CD4-positive, alpha-beta T cell (primary cell): Measurements from ENCODE around the gene GALNT14. TPM values are rescaled to one million over a fixed set of nuclear protein-coding genes. Genes with fewer than 3 reads are reported as not detected.

ENCODE experiments used
- ATAC-seq: fragments of 200-7000 bp; cut with Tn5 transposase; one replicate; pipeline ENCODE4 v1.10.0; 2022; ENCODE audit warnings: mild to moderate bottlenecking; ENCODE audit not compliant: poor library complexity
- CTCF ChIA-PET: fragments of 350-600 bp; sonication (Branson Sonifier 250); formaldehyde crosslinking; loops from one replicate; lab custom pipeline; 2021; ENCODE audit warnings: antibody characterized with exemption, inconsistent platforms; lab: Charles Lee
- POLR2A ChIA-PET: fragments of 350-600 bp; sonication (Branson Sonifier 250); formaldehyde crosslinking; loops from one replicate; lab custom pipeline; 2021; ENCODE audit warnings: antibody characterized with exemption, inconsistent platforms; lab: Charles Lee
- DNase-seq, 14 experiments: peaks; one replicate each; pipeline ENCODE4 v3.0.0-alpha.2; 2013 to 2020; ENCODE audit warnings: mixed read lengths in 2 of 14
- H3K27ac ChIP-seq, 2 donors: one replicate each; pipeline versions ENCODE4 v1.5.1 to v1.7.0; 2013; ENCODE audit warnings: low read length in 2 of 2, low read depth in 1 of 2, mild to moderate bottlenecking in 1 of 2
- H3K27me3 ChIP-seq, 2 experiments: 1 replicate in 1 of 2; 2 replicates in 1 of 2; pipeline versions ENCODE4 v1.6.1 to v1.7.0; 2013; ENCODE audit warnings: low read length in 2 of 2, control low read depth in 1 of 2, mild to moderate bottlenecking in 1 of 2, moderate library complexity in 1 of 2; ENCODE audit not compliant: insufficient read depth in 2 of 2, control insufficient read depth in 1 of 2
- H3K36me3 ChIP-seq: one replicate; pipeline ENCODE4 v1.6.1; 2013; ENCODE audit warnings: low read length, control low read depth; ENCODE audit not compliant: insufficient read depth
- H3K4me1 ChIP-seq: one replicate; pipeline ENCODE4 v1.6.1; 2013; ENCODE audit warnings: low read length, control low read depth; ENCODE audit not compliant: insufficient read depth
- H3K4me3 ChIP-seq: one replicate; pipeline ENCODE4 v1.5.1; 2013; ENCODE audit warnings: mild to moderate bottlenecking, low read length, moderate library complexity
- H3K9me3 ChIP-seq, 2 experiments: 1 replicate in 1 of 2; 2 replicates in 1 of 2; pipeline versions ENCODE4 v1.6.1 to v1.7.0; 2013; ENCODE audit warnings: low read length in 2 of 2, mild to moderate bottlenecking in 2 of 2, control low read depth in 1 of 2, moderate library complexity in 1 of 2; ENCODE audit not compliant: control insufficient read depth in 1 of 2, insufficient read depth in 1 of 2
- H3K27ac Mint-ChIP-seq: one replicate; pipeline ENCODE4 v1.8.0; 2020; ENCODE audit warnings: mixed read lengths
- H3K27me3 Mint-ChIP-seq: one replicate; pipeline ENCODE4 v1.8.0; 2021; ENCODE audit warnings: mixed read lengths
- H3K36me3 Mint-ChIP-seq: one replicate; pipeline ENCODE4 v1.8.0; 2021; ENCODE audit warnings: low read depth, mixed read lengths
- H3K4me1 Mint-ChIP-seq: one replicate; pipeline ENCODE4 v1.8.0; 2021; ENCODE audit warnings: low read depth, mixed read lengths
- H3K4me3 Mint-ChIP-seq: one replicate; pipeline ENCODE4 v1.8.0; 2020; ENCODE audit warnings: mild to moderate bottlenecking, mixed read lengths
- H3K9me3 Mint-ChIP-seq: one replicate; pipeline ENCODE4 v1.8.0; 2020; ENCODE audit warnings: mixed read lengths
- CTCF ChIP-seq: fragments of 200-600 bp; IDR thresholded peaks from one replicate; pipeline ENCODE4 v1.8.0; 2022; ENCODE audit warnings: antibody characterized with exemption, mild to moderate bottlenecking
- intact Hi-C, 2 experiments: fragments of 100-400 bp; cut with DNase I in 1 of 2; cut with micrococcal nuclease in 1 of 2; formaldehyde crosslinking; loops; one replicate each; pipeline versions ENCODE4 v1.15.1 to v1.9.0; 2023 to 2025; cut with DNase I, micrococcal nuclease
- total RNA-seq, 174 experiments: library from RNA in 2 of 174; stranded (reverse) in 2 of 174; gene quantifications; one replicate each; pipeline ENCODE4 v1.2.3 and lab custom pipeline; 2021 to 2026

Gene GALNT14
- total RNA-seq, 2 experiments from 2014 or later, result not detected

- DNase-seq (no peak), ATAC-seq (no peak)
- no peak overlapping the region for H3K27ac Mint-ChIP-seq
- H3K9me3 Mint-ChIP-seq, result no peaks in the 10 kb centered on the region
- H3K27ac ChIP-seq, result no peak overlapping the region
- H3K9me3 ChIP-seq, result no peaks in the 10 kb centered on the region
- no peaks in the 10 kb centered on the region for H3K36me3 ChIP-seq
- POLR2A ChIA-PET, result no interaction called here
- intact Hi-C loops, result no loop called here
- H3K27me3 ChIP-seq, result no peaks in the 10 kb centered on the region
- no peaks in the 10 kb centered on the region for H3K36me3 Mint-ChIP-seq
- CTCF ChIA-PET, result no interaction called here
- no peaks in the 10 kb centered on the region for H3K27me3 Mint-ChIP-seq
- no peak for TF ChIP-seq CTCF
- H3K4me1 Mint-ChIP-seq, result no peaks in the 10 kb centered on the region
- no peak overlapping the region for H3K4me3 Mint-ChIP-seq
- no peaks in the 10 kb centered on the region for H3K4me1 ChIP-seq
- H3K4me3 ChIP-seq, result no peak overlapping the region
Measured at GRCh38 chr2:30935795-30936194, 202.4 kb downstream of the GALNT14 start.

GRCh38 chr2:30934066-30934465 is 204.2 kb downstream of the GALNT14 start:
- ATAC-seq, result no peak
- Mint-ChIP-seq H3K4me3 (no peak overlapping the region), H3K36me3 (no peaks in the 10 kb centered on the region), H3K27me3 (no peaks in the 10 kb centered on the region), H3K4me1 (no peaks in the 10 kb centered on the region), H3K27ac (no peak overlapping the region), H3K9me3 (no peaks in the 10 kb centered on the region)
- Histone ChIP-seq H3K9me3 (no peaks in the 10 kb centered on the region), H3K36me3 (no peaks in the 10 kb centered on the region), H3K4me1 (no peaks in the 10 kb centered on the region), H3K27me3 (no peaks in the 10 kb centered on the region), H3K27ac (no peak overlapping the region), H3K4me3 (no peak overlapping the region)
- DNase-seq, result no peak
- intact Hi-C loops, result no loop called here
- CTCF ChIA-PET, result no interaction called here
- POLR2A ChIA-PET, result no interaction called here
- TF ChIP-seq CTCF, result no peak

- no peaks in the 10 kb centered on the region for H3K4me1 Mint-ChIP-seq
- intact Hi-C loops, result no loop called here
- no peak overlapping the region for H3K27ac Mint-ChIP-seq
- POLR2A ChIA-PET, result no interaction called here
- no peaks in the 10 kb centered on the region for H3K27me3 Mint-ChIP-seq
- H3K4me3 Mint-ChIP-seq, result no peak overlapping the region
- Histone ChIP-seq H3K36me3 (no peaks in the 10 kb centered on the region), H3K27me3 (no peaks in the 10 kb centered on the region), H3K4me1 (no peaks in the 10 kb centered on the region), H3K9me3 (no peaks in the 10 kb centered on the region), H3K27ac (no peak overlapping the region), H3K4me3 (no peak overlapping the region)
- DNase-seq, result no peak
- CTCF ChIA-PET, result no interaction called here
- no peaks in the 10 kb centered on the region for H3K9me3 Mint-ChIP-seq
- ATAC-seq, result no peak
- no peak for TF ChIP-seq CTCF
- H3K36me3 Mint-ChIP-seq, result no peaks in the 10 kb centered on the region
Measured at GRCh38 chr2:30933496-30933895, 204.7 kb downstream of the GALNT14 start.
